Kidney epithelial cell (primary cell): ENCODE results near the gene CHRNA1. TPM values are rescaled to one million over a fixed set of nuclear protein-coding genes. Genes with fewer than 3 reads are reported as not detected.
A peak's percentile ranks its signal among the peaks of the same experiment; 100 is the strongest.

Experiments used
- DNase-seq: peaks from one replicate; pipeline ENCODE4 v3.0.0-alpha.2; 2010; ENCODE audit warnings: low read depth
- H3K27me3 ChIP-seq: 2 replicates; pipeline ENCODE4 v1.6.0; 2011; ENCODE audit warnings: low read length; ENCODE audit not compliant: control insufficient read depth, insufficient read depth
- H3K36me3 ChIP-seq: 2 replicates; pipeline ENCODE4 v1.5.1; 2011; ENCODE audit warnings: low read length; ENCODE audit not compliant: control insufficient read depth, insufficient read depth
- H3K4me3 ChIP-seq: 2 replicates; pipeline ENCODE4 v1.5.1; 2011; ENCODE audit warnings: low read depth, mild to moderate bottlenecking, control low read depth, low read length
- total RNA-seq: library from RNA; depleted of rRNA; stranded (reverse); fragments of >200 nt; gene quantifications from 2 replicates; pipeline ENCODE4 v1.2.3, GENCODE V29; 2015
- TF ChIP-seq, protein P1 (sequence below): IDR thresholded peaks from 2 replicates; pipeline ENCODE4 v1.5.1; 2011; ENCODE audit warnings: mild to moderate bottlenecking, moderate library complexity, low read length, control low read depth, inconsistent platforms; ENCODE audit not compliant: insufficient read depth, poor library complexity, severe bottlenecking

CHRNA1 gene
- total RNA-seq, 1 donor from 2014 or later: not detected

DNA sequence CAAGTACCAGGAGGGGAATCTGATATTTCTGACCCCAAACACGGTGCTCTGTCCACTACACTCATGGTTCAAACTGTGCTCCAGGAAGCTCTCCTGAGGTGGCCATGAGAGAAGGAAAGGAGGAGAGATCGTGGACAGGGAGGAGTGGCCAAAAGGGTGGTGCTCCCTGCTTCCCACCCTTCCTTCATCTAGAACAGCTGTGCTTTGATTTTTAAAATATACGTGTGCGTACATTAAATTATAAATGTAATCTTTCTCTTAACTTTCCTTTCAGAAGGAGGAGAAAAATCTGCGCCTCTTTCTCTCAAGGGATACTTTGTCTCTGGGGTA lies 8.2 kb upstream of the CHRNA1 start:
- no peak for DNase-seq
- H3K4me3 ChIP-seq: no peak overlapping the region
- TF ChIP-seq, protein P1, sequence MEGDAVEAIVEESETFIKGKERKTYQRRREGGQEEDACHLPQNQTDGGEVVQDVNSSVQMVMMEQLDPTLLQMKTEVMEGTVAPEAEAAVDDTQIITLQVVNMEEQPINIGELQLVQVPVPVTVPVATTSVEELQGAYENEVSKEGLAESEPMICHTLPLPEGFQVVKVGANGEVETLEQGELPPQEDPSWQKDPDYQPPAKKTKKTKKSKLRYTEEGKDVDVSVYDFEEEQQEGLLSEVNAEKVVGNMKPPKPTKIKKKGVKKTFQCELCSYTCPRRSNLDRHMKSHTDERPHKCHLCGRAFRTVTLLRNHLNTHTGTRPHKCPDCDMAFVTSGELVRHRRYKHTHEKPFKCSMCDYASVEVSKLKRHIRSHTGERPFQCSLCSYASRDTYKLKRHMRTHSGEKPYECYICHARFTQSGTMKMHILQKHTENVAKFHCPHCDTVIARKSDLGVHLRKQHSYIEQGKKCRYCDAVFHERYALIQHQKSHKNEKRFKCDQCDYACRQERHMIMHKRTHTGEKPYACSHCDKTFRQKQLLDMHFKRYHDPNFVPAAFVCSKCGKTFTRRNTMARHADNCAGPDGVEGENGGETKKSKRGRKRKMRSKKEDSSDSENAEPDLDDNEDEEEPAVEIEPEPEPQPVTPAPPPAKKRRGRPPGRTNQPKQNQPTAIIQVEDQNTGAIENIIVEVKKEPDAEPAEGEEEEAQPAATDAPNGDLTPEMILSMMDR: no peak
- H3K36me3 ChIP-seq: no peaks in the 10 kb centered on the region
- no peaks in the 10 kb centered on the region for H3K27me3 ChIP-seq

DNA sequence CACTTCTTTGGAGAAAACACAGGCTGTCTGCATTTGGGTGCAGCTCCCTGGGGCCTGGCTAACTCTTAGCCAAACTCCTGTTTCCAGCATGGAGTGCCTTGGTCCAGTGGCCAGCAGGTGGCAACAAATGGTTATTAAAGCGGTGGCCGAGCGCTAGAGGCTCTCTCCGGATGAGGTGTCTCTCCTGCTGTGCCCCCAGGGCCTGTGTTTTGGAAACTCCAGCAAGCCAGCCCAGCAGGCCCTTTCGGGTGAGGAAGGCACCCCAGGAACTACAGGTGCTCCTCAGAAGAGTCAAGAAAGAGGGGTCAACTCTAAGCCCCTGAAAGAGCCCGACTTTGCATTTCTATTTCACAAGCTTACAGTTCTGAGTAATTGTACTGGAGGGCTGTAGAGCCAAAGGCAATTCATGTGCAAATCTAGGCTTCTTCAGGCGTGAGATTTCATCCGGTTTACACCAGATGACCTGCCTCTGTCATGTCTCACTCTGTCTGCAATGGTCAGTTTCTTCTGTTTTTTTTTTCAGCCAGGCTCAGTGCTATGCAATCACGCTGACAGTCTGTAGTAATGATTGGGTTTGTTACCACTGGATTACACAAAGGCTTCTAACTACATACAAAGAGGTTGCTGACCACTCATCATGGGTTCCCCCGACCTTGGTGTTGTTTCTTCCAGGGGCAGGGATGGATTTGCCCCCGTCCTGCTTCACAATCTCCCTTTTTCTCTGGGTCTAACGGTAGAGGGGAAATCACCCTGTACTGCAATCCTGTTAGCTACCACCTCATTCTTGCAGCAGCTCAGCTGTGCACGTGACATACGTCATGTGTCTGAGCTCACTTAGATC lies 7.6 kb upstream of the CHRNA1 start:
- H3K4me3 ChIP-seq: no peak overlapping the region
- TF ChIP-seq, protein P1: peak; percentile 86
- no peaks in the 10 kb centered on the region for H3K27me3 ChIP-seq
- no peak for DNase-seq
- H3K36me3 ChIP-seq: no peaks in the 10 kb centered on the region

DNA sequence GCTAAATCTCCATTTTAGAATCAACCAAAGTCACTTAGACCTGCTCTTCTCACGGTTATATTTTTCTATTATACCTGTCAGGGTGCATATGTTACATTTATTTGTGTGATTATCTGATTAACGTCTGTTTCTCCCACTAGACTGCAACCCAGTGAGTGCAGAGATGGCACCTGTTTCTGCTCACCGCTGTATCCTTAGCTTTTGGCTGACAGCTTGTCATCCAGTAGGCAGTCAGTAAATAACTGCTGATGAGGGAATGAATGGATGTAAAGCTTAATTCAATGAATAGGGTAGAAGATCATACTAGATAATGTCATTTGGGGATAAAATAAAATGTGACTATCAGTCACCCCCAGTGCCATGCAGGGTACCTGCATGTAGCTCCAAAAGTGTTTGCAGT lies 6.9 kb upstream of the CHRNA1 start:
- no peaks in the 10 kb centered on the region for H3K36me3 ChIP-seq
- no peak for DNase-seq
- TF ChIP-seq, protein P1: no peak
- no peak overlapping the region for H3K4me3 ChIP-seq
- no peaks in the 10 kb centered on the region for H3K27me3 ChIP-seq

DNA sequence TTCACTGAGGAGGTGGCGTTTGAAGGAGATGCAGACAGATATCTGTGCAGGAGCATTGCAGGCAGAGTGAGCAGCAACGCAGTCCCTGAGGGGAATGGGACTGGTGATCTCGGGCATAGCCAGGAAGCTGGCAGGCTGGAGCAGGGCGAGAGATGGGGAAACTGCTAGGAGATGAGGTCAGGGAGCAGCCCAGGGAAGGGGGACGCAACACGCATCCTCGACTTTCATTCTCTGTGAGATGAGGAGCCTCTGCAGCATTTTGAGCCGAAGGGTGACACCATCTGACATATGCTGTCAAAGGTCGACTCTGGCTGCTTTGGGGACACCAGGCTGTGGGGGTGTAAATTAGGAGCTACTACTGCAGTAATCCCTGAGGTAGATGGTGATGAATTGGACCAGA lies 4.3 kb upstream of the CHRNA1 start:
- DNase-seq: no peak
- Histone ChIP-seq H3K27me3 (no peaks in the 10 kb centered on the region), H3K36me3 (no peaks in the 10 kb centered on the region), H3K4me3 (no peak overlapping the region)
- TF ChIP-seq, protein P1: no peak

DNA sequence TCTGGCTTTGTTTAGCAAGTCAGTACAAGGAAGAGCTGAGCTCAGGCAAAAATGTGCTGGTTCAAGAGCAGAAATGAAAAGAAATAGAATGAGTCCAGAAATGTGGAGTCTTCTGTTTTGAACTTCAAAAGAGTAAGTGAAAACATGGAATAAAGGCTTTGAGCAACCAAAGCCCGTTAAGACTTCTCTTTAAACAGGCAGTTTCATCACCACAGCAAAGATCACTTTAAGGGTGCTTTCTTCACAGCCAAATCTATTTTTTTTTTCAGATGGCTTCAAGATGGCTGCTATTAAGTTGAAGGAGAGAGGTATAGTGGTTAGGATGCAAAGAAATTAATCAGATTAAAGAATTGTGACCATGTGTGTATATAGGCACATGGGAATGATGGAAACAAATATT lies 2.0 kb upstream of the CHRNA1 start:
- DNase-seq: no peak
- Histone ChIP-seq H3K4me3 (no peak overlapping the region), H3K36me3 (no peaks in the 10 kb centered on the region), H3K27me3 (no peaks in the 10 kb centered on the region)
- TF ChIP-seq, protein P1: no peak

DNA sequence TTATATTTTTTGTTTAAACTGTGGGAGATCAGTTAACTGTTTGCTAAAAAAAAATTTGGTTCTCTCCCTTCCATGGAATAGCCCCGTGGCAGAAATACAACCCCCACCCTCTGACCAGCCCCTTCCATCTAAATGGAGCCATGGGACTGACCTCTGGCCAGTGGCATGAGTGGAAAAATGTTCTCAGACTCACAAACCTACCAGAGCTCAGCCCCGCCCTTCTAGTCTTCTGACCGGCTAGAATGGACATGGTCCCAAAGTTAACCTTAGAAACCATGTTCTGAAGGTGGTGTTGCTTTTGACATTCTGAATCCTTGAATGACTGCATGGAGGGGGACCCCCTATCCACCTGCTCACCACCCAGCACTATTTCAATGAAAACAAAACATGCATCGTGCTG lies 1.3 kb upstream of the CHRNA1 start:
- Histone ChIP-seq H3K36me3 (no peaks in the 10 kb centered on the region), H3K27me3 (no peaks in the 10 kb centered on the region), H3K4me3 (no peak overlapping the region)
- no peak for DNase-seq
- TF ChIP-seq, protein P1: no peak
